ENCODE results near the gene ACAD9. TPM values are rescaled to one million over a fixed set of nuclear protein-coding genes. Genes with fewer than 3 reads are reported as not detected.
A peak's percentile ranks its signal among the peaks of the same experiment; 100 is the strongest.

The ACAD9 gene
- total and polyA plus RNA-seq, 2 of the 13 experiments (the other 11 are each of a cell fraction or from before 2014, with no cell fraction given), result 15.3 to 38.2 TPM

DNA sequence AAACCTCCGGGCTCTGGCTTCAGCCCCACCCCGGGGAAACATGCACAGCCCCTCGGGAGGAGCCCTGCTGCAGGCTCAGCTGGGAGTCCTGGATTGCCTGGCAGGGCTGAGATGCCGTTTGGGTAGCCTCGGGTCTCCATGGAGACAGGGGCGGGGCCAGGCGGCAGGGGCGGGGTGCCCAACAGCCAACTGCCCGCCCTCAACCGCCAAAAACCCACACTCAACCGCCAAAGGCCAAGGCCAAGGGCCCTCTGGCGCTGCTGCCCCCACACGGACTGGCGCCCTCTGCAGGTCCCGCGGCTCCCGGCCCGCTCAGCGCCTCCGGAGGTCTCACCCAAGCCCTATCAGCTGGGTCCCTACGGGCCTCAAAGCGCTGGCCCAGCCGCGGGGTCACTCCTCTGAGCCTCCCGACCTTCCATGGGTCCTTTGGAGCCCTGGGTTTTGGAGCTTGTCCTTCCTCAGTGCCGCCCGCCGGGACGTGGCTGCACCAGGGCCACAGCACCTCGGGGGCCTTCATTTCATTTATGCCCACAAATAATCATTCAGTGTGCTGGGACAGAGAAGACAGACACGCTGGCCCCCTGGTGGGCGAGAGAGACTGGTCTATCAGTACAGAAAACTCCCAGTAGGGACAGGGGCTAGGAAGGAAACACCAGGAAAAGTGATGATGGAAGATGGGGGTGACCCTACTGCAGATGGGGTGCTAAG, 33.5 kb upstream of the ACAD9 start (continued):
- TF ChIP-seq, protein P1, sequence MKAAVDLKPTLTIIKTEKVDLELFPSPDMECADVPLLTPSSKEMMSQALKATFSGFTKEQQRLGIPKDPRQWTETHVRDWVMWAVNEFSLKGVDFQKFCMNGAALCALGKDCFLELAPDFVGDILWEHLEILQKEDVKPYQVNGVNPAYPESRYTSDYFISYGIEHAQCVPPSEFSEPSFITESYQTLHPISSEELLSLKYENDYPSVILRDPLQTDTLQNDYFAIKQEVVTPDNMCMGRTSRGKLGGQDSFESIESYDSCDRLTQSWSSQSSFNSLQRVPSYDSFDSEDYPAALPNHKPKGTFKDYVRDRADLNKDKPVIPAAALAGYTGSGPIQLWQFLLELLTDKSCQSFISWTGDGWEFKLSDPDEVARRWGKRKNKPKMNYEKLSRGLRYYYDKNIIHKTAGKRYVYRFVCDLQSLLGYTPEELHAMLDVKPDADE (CRISPR knock-in tag; IDR thresholded peaks at IDR 0.05), result no peak
- no peak for TF ChIP-seq GPN1 (CRISPR knock-in tag; IDR thresholded peaks at IDR 0.05; ENCODE audit: borderline replicate concordance)
- TF ChIP-seq, protein P2, sequence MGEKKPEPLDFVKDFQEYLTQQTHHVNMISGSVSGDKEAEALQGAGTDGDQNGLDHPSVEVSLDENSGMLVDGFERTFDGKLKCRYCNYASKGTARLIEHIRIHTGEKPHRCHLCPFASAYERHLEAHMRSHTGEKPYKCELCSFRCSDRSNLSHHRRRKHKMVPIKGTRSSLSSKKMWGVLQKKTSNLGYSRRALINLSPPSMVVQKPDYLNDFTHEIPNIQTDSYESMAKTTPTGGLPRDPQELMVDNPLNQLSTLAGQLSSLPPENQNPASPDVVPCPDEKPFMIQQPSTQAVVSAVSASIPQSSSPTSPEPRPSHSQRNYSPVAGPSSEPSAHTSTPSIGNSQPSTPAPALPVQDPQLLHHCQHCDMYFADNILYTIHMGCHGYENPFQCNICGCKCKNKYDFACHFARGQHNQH (CRISPR knock-in tag; IDR thresholded peaks at IDR 0.05), result 0 out of 2 replicates have a peak, but pooled peaks have one; percentile 31
- peak; percentile 68 to 84 for TF ChIP-seq NR2F1 (CRISPR knock-in tag; IDR thresholded peaks at IDR 0.05)
- TF ChIP-seq, protein P3, sequence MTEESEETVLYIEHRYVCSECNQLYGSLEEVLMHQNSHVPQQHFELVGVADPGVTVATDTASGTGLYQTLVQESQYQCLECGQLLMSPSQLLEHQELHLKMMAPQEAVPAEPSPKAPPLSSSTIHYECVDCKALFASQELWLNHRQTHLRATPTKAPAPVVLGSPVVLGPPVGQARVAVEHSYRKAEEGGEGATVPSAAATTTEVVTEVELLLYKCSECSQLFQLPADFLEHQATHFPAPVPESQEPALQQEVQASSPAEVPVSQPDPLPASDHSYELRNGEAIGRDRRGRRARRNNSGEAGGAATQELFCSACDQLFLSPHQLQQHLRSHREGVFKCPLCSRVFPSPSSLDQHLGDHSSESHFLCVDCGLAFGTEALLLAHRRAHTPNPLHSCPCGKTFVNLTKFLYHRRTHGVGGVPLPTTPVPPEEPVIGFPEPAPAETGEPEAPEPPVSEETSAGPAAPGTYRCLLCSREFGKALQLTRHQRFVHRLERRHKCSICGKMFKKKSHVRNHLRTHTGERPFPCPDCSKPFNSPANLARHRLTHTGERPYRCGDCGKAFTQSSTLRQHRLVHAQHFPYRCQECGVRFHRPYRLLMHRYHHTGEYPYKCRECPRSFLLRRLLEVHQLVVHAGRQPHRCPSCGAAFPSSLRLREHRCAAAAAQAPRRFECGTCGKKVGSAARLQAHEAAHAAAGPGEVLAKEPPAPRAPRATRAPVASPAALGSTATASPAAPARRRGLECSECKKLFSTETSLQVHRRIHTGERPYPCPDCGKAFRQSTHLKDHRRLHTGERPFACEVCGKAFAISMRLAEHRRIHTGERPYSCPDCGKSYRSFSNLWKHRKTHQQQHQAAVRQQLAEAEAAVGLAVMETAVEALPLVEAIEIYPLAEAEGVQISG (CRISPR knock-in tag; IDR thresholded peaks at IDR 0.05), result peak; percentile 61; the same call in 1 of the 2 replicates
- peak; percentile 53; the same call in 1 of the 2 replicates for TF ChIP-seq EED (CRISPR knock-in tag; IDR thresholded peaks at IDR 0.05)
- TF ChIP-seq ZNF788 (CRISPR knock-in tag; IDR thresholded peaks at IDR 0.05; ENCODE audit: borderline replicate concordance), result peak; percentile 59; the same call in 1 of the 2 replicates
- TF ChIP-seq TCF12 (IDR thresholded peaks at IDR 0.05), result no peak
- TF ChIP-seq TCF12 (CRISPR knock-in tag; IDR thresholded peaks at IDR 0.05), result peak; percentile 73; the same call in 1 of the 2 replicates
- TF ChIP-seq RFX1 (IDR thresholded peaks at IDR 0.05), result peak; percentile 45; the same call in 1 of the 2 replicates
- TF ChIP-seq SOX6 (IDR thresholded peaks at IDR 0.05), result no peak
- peak; percentile 33; the same call in 1 of the 2 replicates for TF ChIP-seq SOX6 (CRISPR knock-in tag; IDR thresholded peaks at IDR 0.05)
- TF ChIP-seq TBX2 (CRISPR knock-in tag; IDR thresholded peaks at IDR 0.05; ENCODE audit: borderline replicate concordance), result peak; percentile 37; the same call in 1 of the 2 replicates
- 0 out of 2 replicates have a peak, but pooled peaks have one; percentile 22 for TF ChIP-seq SALL2 (CRISPR knock-in tag; IDR thresholded peaks at IDR 0.05)
- peak; percentile 42; the same call in 1 of the 2 replicates for TF ChIP-seq SP4 (CRISPR knock-in tag; IDR thresholded peaks at IDR 0.05)
- TF ChIP-seq ZNF891 (CRISPR knock-in tag; IDR thresholded peaks at IDR 0.05), result peak; percentile 17; the same call in 1 of the 2 replicates
- no peak for TF ChIP-seq ZNF75D (CRISPR knock-in tag; IDR thresholded peaks at IDR 0.05; ENCODE audit: borderline replicate concordance)
- TF ChIP-seq PHF21A (CRISPR knock-in tag; IDR thresholded peaks at IDR 0.05), result peak; percentile 20; the same call in 1 of the 2 replicates

Measured in HepG2 (cell line).